HG03439 (cell line): Measurements from ENCODE around the gene RERE.
"Not testable (repeated sequence)": the region's sequence is repeated elsewhere in the genome, so short reads cannot be mapped to it uniquely, and the experiment has no call there.

ENCODE experiments used
- ATAC-seq: cut with Tn5 transposase; IDR thresholded peaks from one replicate; pipeline ENCODE4 v1.9.1; 2021; ENCODE audit warnings: mild to moderate bottlenecking, moderate library complexity; ENCODE audit not compliant: unreplicated experiment

Gene RERE

DNA sequence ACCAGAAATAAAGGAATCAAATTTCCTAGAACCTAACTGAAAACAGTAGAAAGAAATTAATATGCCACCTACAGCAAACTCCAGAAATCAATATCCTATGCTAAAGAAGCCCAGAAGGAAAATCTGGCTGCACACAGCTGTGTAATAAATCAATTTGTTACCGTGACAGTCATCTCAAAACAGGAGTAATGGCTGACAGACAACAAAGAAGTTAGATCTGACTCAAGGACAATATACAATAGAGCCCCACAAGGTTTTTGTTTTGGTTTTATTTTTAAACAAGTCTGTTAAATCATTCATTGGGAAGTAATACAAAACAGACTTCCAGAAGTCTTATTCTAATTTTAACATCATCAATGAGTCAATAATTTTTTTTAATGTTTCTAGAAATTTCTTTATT lies 168.4 kb downstream of the RERE start:
- ATAC-seq: no peak

DNA sequence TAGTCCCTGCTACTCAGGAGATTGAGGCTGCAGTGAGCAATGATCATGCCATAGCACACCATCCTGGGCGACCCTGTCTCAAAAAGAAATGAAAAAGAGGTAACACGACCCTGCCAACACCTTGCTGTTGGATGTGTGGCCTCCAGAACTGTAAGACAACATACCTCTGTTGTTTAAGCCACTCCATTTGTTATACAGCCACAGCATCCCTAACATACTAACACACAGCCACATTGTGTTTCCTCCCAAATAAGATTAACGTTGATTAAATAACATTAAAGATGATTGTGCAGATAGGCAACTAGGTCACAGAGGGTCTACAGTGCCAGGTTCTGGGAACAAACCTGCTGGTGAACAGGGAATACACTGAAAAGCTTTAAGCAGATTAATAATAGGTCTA lies 170.4 kb downstream of the RERE start:
- no peak for ATAC-seq

DNA sequence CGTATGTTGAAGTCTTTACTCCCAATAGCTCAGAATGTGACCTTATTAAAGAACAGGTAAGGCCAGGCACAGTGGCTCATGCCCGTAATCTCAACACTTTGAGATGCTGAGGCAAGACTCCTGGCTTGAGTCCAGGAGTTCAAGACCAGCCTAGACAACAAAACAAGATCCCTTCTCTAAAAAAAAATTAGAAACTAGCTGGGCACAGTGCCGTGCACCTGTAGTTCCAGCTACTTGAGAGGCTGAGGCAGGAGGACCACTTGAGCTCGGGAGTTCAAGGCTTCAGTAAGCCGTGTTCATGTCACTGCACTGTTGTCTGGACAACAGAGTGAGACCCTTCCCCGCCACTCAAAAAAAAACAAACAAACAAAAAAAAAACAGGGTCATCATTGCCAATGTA lies 171.3 kb downstream of the RERE start:
- no peak for ATAC-seq

DNA sequence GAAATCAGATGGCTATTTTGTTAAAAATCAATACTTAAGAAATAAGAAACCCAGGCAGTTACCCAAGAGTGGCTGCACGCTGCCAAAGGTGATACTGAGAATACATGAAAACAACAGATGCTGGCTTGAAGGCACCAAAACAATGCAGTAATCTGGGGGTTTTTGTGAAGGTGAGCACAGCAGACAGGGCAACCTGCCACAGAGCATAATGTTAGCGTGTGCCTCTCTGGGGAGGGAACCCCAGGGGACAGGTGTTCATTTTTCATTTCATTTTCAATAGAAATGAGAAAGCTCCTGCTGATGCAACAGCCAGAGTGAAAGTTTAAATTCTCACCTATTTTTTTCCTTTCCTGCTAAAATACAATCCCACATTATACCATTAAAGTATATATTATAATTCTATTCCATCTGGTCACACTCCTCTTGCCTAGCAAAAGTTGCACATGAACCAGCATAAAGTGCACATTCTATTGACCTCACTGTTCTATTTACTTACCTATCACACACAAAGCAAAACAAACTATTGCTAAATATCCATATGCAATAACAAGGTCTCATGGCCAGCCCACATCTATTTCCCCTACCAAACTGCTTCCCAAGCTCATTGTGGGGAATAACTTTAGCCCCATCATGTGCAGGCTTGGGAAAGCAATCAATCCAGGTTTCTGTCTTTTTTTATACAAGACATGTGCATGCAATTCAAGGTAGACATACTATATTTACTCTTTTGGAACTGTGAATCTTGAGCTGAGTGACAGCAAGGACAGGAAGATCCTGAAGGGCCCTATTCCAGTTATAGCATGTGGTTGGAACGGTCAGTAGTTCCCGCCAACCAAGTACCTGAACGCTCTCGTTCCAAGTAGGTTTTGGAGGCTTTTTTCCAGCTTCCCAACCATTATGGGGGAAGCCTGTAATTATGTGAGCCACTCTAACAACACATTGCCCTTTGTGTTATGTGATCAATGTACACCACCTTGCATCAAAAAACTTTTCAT lies 173.6 kb downstream of the RERE start:
- peak; percentile 83 for ATAC-seq

DNA sequence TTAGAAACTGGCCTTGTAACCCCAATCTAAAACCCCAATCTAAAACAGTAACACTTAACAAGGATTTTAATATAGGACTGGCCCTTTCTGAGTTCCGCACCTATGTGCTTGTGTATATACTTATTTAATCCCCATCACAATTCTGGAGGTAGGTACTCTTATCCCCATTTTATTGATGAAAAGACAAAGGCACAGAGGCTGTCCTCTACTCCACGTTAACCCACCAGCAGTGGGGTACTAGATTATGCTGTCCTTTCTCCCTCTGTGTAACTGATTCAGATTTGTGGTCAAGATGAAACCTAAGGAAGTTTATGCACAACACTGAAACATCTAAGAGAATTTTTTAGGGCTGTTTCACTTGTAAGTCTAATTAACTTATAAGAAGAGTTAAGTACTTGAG lies 175.3 kb downstream of the RERE start:
- ATAC-seq: no peak

DNA sequence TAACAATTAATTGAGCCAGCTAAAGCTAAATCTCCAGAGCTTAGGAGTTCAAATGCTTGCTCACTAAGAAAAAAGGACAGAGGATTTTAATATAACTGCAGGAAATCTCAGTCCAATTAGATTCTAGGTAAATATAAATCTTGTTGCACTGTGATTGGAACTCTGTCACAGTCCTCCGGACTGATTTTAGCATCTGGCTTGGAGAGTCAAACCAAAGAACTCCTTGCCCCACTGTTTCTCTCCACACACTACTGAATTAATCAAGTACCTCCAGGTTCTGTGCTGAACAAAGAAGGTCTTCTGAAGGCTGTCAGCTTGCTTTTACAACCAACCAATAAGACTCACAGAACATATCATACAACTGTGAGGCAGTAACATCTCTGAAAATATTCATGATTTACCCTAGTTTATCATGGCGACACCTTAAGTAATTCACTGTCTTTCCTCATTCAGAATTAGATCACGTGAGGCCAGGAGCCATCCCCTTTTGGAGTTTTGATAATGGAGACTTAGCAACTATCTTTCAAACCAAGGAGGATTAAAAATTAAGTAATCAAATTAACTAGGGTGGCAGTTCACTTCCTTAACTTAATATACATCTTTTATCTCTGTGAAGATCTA lies 176.0 kb downstream of the RERE start:
- ATAC-seq: no peak

DNA sequence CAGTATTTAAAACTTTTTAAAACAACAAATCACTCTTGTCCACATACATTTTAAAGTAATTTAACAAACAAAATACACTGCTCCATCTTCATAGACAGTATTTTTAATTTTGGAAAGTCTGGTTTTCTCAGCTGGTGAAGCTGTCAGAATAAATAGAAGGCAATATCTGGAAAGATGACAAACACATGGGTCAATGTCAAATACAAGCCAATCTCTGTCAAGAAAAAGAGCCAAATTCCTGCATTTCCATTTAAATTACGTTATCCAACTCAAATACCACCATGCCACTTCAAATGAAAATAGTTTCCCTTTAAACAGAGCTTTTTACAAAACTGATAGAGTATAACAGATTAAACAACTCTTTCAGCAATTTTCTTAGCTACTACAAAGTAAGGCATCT lies 176.5 kb downstream of the RERE start:
- ATAC-seq: no peak

DNA sequence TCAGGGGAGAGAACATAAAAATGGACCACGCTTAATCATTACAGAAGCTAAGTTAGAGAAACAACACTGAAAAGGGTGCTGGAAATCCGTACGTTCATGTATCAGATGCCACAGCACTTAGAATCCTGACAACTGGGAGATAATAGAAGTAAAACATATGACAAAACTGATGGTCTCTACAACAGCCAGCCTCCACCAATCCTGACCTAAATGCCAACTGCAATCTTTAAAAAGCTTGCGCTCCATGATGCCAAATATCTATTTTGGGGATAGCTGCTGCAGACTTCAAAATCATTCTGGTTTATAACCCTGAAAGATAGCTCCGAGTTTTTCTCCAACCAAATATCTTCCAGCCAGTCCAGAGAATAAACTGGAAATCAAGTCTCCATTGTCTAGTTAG lies 178.3 kb downstream of the RERE start:
- no peak for ATAC-seq

DNA sequence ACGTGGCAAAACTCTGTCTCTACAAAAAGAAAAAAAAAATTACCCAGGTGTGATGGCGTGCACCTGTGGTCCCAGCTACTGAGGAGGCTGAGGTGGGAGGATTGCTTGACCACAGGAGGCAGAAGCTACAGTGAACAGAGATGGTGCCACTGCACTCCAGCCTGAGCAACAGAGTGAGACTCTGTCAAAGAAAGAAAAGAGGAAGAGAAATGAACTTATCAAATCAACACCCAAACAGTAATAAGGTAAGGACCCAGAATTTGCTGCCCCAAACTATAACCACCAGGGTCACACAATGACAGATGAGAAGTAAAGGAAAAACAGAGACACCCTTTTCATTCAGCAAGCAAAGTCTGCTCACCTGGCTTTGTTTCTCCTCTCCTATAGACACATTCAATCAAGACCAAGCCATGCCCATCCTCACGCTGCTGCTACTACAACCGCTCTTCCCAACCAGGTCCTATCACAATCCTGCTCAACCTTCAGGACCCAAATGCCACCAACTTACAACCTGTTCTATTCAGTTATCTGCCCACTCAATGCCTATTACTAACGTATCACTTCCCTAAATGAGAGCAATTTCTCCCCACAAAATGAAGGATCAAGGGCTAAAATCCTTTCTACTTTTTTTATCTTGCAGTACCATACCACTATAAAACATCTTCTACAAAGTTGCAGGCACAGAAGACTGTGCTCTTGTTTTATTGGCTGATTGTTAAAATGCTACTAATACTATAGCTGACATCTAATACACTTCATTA lies 183.5 kb downstream of the RERE start:
- no peak for ATAC-seq

DNA sequence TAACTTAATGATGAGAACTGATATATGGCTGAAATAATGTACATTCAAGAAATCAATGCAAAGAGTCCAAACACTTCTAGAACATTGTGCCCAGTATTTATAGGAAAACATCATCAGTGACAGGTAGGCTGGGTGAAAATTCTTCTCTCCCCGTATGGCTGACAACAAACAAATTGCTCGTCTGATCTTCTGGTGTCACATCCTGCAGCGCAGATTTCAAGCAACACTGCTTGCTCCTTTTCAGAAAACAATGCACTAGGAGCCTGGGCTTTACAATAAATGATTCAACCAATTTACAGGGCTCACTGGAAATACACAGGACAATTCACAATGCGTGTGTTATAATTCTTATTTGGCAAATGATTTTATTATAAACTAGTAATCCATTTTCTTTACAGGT lies 185.3 kb downstream of the RERE start:
- no peak for ATAC-seq

DNA sequence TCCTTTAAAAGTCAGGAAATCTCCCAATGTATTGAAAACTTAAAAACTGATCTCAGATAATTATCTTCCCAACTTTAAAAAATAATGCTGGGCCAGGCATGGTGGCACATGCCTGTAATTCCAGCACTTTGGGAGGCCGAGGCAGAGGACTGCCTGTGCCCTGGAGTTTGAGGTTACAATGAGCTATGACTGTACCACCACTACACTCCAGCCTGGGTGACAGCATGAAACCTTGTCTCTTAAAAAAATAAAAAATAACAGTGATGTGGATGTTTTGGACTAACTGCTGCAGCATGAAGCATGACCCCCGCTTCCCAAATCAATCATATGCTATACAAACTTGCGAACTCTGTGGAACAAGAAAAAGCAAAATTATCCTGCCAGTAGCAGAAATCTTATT lies 186.3 kb downstream of the RERE start:
- no peak for ATAC-seq

DNA sequence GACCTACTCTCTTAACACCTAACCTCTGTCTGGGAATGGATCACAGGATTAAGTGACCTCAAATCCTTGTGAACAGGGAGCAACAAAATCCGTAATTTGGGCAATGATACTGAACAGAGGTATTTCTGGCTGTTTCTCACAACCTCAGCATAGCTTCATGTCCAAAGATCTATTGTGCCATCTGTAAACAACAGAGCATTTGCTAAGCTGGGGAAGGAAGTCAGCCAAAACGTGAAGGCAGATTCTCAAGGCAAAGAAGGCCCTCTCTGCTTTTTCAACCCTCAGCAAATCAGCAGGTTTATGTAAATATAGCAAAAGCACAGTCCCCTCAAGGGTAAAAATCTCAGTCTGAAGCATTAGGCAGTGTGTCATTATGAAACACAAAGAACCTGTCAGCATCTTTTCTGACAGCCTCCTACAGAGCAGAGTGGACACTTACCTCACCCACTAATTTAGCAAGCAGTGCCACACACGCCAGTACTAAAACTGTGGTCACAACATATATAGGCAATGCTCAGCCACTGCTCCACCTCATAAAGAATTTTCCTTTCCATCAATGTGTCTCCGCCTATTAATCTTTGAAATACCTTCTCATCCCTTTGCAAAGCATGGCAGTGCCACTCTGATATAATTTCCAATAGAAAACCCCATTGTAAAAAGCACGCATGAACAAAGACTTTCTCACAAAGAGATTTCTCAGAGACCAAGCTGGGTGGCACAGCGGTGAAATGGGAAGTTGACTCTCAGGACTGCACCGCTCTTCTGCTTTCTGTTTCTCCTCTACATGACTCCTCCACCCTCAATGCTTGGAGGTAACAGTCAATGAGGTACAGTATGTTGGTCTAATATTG lies 188.0 kb downstream of the RERE start:
- ATAC-seq: peak; percentile 80

DNA sequence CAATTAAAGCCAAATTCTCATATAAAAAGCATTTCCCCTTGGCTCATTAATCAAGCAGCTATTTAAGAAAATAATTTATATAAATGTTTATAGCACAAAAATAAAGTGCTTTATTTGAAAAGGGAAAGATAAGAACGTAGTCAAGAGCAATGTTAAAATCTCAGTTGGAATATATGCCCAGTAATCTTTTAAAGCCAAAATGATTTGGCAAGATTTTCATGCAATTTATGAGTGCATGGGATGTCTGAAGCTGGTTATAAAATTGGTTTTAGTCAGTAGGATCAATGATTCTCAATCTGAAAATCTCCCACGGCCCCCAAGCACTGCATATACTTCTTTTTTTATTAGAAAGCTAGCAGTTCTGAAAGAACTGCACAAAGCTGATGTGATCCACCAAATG lies 188.8 kb downstream of the RERE start:
- ATAC-seq: no peak

DNA sequence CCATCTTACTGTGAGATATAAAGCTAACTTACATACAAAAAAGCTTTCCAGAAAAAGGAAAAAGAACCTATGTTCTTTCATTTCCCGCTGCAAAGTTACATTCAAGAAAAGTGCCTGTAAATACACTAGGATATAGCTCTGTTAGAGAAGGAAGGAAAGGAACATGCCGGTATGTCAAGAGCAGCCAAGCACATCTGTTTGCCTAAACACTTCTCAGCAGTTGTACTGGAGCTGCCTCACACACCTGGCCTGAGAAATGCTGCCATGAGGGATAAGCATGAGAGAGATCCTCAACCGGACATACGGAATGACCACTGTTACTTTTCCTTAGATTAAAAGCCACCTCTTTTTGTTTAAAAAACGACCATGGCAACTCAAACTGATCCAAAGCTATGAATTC lies 189.7 kb downstream of the RERE start:
- no peak for ATAC-seq

DNA sequence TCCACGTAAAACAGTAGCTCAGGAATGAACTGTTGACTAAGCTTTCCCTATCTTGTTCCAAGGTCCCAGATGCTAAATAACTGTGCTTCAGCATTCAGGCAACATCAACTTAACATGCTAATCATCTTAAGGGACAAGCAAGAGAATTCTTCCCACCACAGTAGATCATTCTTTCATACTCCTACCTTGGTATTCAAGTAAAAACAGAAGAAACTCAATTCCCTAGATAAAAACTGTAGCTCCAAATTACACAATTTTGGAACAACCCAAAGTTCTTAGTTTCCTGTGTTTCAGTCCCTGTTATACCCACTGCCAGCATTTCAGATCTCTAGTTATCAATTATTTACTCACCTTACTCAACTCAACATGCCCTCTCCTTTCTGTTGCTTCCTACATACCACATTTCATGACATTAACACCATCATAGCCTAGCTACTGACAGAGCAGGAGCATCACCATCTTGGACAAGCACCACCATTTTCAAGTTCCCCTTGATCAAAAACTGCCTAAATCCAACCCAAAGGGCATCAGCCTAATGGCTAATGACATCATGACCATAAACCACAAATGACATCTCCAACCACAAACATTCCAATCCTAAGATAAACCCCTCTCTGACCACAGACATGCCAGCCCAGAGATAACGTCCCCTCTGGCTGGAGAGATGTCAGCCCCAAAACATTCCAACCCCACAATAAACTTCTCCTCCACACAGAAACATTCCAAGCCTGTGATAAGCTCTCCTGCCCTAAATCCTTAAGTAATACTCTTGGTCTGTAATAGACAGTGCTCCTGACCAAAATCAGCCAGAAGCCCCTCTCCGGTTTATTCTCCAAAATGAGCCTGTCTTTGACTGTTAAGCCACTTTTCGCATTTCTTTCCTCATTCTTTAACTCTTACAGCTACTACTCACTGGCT lies 191.2 kb downstream of the RERE start:
- ATAC-seq: no peak

DNA sequence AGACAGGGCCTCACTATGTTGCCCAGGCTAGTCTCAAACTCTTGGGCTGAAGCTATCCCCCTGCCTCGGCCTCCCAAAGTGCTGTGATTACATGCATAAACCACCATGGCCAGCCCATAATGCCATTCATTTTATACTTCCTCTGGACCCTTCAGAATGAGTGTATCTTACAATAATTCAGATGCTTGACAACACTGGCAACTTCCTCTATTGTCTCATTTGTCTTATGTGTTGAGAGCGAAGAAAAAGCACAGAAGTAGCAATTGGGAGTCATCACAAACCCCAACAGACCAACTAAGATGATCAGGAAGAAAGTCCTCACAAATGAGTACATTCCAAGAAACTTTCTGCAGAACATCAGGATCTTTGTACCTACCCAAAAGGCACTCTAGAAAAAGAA lies 191.9 kb downstream of the RERE start:
- no peak for ATAC-seq

DNA sequence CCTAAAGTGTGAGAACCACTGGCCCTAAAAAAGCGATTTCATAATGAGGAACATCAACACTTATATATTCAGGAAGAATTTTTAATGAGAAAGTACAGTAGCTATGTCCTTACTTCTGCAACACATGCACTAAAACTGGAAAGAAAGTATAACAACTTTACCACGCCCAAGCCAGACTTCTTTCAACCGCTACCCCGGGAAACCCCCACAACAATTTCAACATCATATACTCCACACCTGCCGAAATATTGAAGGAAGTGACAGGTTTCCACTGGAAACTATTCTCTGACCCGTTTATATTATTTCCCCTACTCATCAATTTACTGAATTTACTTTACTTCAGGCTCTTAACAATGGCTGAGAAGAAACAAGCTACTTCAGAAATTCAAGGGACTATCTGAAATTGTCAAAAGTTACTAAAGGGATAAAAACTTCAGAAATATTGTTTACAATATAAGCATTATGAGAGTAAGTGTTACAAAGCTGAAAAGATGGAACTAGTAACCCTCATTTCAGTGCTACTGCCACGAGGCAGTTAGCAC lies 193.7 kb downstream of the RERE start:
- not testable (repeated sequence) for ATAC-seq

DNA sequence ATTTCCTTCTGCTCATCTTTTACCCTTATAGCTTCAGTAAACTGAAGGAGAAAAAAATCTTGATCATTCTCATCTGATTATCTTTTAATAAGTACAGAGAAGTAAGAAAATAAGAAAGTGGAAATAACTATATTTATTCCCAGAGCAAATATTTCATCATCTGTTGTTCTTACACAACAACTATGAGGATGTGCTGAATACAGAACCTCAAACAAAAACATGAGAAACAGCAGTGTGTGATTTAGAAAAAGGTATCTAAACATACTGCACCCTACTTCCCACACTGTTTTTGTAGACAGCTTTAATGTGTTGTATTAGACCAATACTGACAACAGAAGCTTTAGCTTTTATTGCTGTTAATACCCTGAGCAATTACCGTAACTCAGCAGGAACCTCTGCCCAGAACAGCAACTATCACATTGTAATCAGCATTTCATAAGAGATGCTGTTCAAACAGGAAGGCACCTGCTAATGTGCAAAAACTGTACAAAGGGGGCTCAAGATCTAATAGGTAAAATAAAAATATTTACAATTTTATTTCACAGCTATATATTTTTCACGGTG lies 195.6 kb downstream of the RERE start:
- not testable (repeated sequence) for ATAC-seq

DNA sequence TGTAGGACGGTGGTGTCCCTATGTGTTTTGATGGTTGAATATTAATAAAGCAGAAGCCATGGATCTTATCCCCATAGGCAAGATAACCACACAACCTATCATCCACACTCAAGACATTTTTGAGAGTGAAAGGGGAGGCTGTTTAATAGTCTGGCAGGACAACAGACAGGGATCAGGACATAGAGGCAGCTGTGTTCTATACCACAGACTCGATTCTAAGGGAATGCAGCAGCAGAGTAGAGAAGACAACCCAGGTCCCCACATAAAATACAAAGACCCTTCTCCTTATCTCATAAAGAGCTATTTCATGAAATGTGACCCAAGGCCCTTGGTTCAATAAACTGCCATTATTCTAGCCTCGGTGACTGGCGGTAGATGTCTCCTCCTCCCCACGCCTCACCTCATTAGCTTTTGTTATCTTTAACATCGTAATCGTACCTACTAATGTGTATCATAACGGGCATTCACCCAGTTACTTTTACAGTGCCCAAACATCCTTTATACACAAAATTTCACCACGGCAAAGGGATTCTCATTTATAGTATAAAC lies 196.3 kb downstream of the RERE start:
- ATAC-seq: not testable (repeated sequence)
